SK-N-SH treated with all-trans-retinoic acid at 6 μM for 48 hours (cell line): Measurements from ENCODE around the gene PRICKLE3.

Experiments
- ARNTL ChIP-seq: fragments of 450-650 bp; formaldehyde crosslinking; IDR thresholded peaks from 2 replicates; pipeline ENCODE4 v1.5.0; 2020; ENCODE audit warnings: low read depth, mild to moderate bottlenecking, moderate library complexity, borderline replicate concordance
- CREB5 ChIP-seq: fragments of 250-450 bp; sonication (Bioruptor Pico); IDR thresholded peaks from 2 replicates; pipeline ENCODE4 v1.5.1; 2020; ENCODE audit warnings: low read depth, mild to moderate bottlenecking, moderate library complexity
- CSRNP3 ChIP-seq: fragments of 250-450 bp; sonication (Bioruptor Pico); IDR thresholded peaks from 2 replicates; pipeline ENCODE4 v1.5.1; 2021; ENCODE audit warnings: mild to moderate bottlenecking, moderate library complexity
- ESRRG ChIP-seq: fragments of 250-450 bp; sonication (Bioruptor Pico); IDR thresholded peaks from 2 replicates; pipeline ENCODE4 v1.6.1; 2021; ENCODE audit warnings: mild to moderate bottlenecking
- ISL1 ChIP-seq: fragments of 250-450 bp; sonication (Bioruptor Pico); IDR thresholded peaks from 2 replicates; pipeline ENCODE4 v2.1.2; 2022; ENCODE audit warnings: mild to moderate bottlenecking, moderate library complexity
- OSR1 ChIP-seq: fragments of 250-450 bp; sonication (Bioruptor Pico); IDR thresholded peaks from 2 replicates; pipeline ENCODE4 v1.8.0; 2022; ENCODE audit warnings: moderate library complexity, mild to moderate bottlenecking, inconsistent platforms
- POU6F1 ChIP-seq: fragments of 250-450 bp; sonication (Bioruptor Pico); IDR thresholded peaks from 2 replicates; pipeline ENCODE4 v1.8.0; 2021; ENCODE audit warnings: low read depth, mild to moderate bottlenecking, moderate library complexity, borderline replicate concordance
- RARB ChIP-seq: fragments of 250-450 bp; sonication (Bioruptor Pico); IDR thresholded peaks from 2 replicates; pipeline ENCODE4 v1.8.0; 2021; ENCODE audit warnings: mild to moderate bottlenecking, moderate library complexity
- ZFP3 ChIP-seq: fragments of 250-450 bp; sonication (Bioruptor Pico); IDR thresholded peaks from 2 replicates; pipeline ENCODE4 v1.5.0; 2020; ENCODE audit warnings: mild to moderate bottlenecking, moderate library complexity
- ZFP30 ChIP-seq: fragments of 450-650 bp; formaldehyde crosslinking; IDR thresholded peaks from 2 replicates; pipeline ENCODE4 v1.5.0; 2022; ENCODE audit warnings: mild to moderate bottlenecking, moderate library complexity
- ZNF565 ChIP-seq: fragments of 450-650 bp; formaldehyde crosslinking; conservative IDR thresholded peaks from 2 replicates; pipeline ENCODE4 v1.5.0; 2020; ENCODE audit warnings: low read depth, mild to moderate bottlenecking, moderate library complexity

GRCh38 chrX:49227726-49228125 is 41.6 kb upstream of the PRICKLE3 start:
- TF ChIP-seq RARB: no peak
- no peak for TF ChIP-seq POU6F1
- peak; percentile 92 for TF ChIP-seq ZFP3 (CRISPR knock-in tag)
- no peak for TF ChIP-seq ARNTL (CRISPR knock-in tag)
- TF ChIP-seq ZFP30: no peak
- TF ChIP-seq ISL1 (CRISPR knock-in tag): no peak
- no peak for TF ChIP-seq CREB5 (CRISPR knock-in tag)
- TF ChIP-seq ESRRG (CRISPR knock-in tag): no peak
- no peak for TF ChIP-seq CSRNP3 (CRISPR knock-in tag)
- TF ChIP-seq ZNF565 (CRISPR knock-in tag): no peak
- TF ChIP-seq OSR1 (CRISPR knock-in tag): no peak
